ENCODE results near the gene SYPL1.

The SYPL1 gene

DNA sequence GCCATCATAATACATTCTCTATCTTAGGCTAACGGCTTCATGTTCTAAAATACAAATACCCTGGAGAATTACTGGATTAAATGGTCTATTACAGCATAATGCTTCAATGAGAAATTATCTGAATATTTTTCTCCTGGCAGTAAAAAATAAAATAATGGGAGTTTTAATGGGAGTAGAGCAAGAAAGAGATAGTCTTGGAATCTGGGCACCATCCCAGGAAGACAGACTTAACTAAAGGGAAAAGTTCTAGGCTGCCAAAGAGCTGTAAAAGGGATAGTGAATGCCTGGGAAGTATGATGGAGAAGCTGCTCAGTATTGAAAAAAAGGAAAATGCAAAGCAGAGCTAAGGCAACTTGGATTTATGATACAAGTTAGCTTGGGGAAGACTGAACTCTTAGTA lies 12.1 kb upstream of the SYPL1 start:
- TF ChIP-seq, protein P1, sequence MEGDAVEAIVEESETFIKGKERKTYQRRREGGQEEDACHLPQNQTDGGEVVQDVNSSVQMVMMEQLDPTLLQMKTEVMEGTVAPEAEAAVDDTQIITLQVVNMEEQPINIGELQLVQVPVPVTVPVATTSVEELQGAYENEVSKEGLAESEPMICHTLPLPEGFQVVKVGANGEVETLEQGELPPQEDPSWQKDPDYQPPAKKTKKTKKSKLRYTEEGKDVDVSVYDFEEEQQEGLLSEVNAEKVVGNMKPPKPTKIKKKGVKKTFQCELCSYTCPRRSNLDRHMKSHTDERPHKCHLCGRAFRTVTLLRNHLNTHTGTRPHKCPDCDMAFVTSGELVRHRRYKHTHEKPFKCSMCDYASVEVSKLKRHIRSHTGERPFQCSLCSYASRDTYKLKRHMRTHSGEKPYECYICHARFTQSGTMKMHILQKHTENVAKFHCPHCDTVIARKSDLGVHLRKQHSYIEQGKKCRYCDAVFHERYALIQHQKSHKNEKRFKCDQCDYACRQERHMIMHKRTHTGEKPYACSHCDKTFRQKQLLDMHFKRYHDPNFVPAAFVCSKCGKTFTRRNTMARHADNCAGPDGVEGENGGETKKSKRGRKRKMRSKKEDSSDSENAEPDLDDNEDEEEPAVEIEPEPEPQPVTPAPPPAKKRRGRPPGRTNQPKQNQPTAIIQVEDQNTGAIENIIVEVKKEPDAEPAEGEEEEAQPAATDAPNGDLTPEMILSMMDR (IDR thresholded peaks at IDR 0.05; ENCODE audit: low read depth, low read length, missing control alignments) = no peak
- H3K4me3 ChIP-seq (ENCODE audit: low read depth, low read length) = no peak overlapping the region
- DNase-seq (ENCODE audit: low read depth) = no peak

DNA sequence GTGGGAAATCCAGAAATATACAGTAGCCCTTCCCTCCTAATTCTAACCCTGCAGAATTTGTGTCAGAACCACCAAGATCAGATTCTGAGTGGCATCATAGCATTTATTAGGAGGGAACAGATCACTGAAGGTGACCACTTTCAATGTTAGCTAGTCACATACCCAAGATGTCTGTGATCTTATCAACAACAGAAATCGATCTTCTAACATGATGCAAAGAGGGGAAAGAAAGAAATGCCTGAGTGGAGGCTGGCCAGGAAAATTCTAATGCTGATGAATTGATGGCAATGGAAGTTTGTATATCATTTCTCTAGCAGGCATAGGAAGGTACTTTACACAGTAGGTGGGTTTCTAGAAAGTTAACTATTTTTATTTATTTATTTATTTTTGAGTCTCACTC lies 10.6 kb upstream of the SYPL1 start:
- in situ Hi-C loops (cut with HindIII; ENCODE audit: low sequenced_read_pairs) = no loop called here
- TF ChIP-seq, protein P1 (IDR thresholded peaks at IDR 0.05; ENCODE audit: low read depth, low read length, missing control alignments) = no peak
- DNase-seq (ENCODE audit: low read depth) = no peak
- no peak overlapping the region for H3K4me3 ChIP-seq (ENCODE audit: low read depth, low read length)

More for the DNA sequence above, 12.1 kb upstream of the SYPL1 start:
- in situ Hi-C loops (cut with HindIII; ENCODE audit: low sequenced_read_pairs) = no loop called here

DNA sequence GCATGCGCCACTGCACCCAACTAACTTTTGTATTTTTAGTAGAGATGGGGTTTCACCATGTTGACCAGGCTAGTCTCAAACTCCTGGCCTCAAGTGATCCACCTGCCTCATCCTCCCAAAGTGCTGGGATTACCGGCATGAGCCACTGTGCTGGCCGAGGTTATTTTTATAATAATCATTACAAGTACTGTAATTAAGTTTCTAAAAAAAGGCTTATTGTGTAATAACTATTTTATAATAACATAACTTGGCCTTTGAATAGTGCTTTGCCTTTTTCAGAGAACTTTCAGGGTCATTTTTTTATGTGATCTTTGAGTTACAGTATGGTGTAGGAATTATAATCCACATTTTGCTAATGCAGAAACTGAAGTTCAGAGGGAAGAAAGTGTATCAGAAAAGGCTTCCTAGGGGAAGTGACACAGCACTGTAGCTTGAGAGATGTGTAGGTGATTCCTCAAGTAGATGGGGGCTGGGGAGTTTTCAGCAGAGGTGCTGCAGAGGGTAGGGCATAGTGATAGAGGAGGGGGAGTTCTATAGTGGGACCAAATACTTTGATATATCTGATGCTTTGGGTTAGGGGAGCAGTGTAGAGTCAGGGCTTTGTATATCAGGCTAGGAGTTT lies 9.2 kb upstream of the SYPL1 start:
- TF ChIP-seq, protein P1 (IDR thresholded peaks at IDR 0.05; ENCODE audit: low read depth, low read length, missing control alignments) = no peak
- in situ Hi-C loops (cut with HindIII; ENCODE audit: low sequenced_read_pairs) = no loop called here
- no peak overlapping the region for H3K4me3 ChIP-seq (ENCODE audit: low read depth, low read length)
- DNase-seq (ENCODE audit: low read depth) = no peak

DNA sequence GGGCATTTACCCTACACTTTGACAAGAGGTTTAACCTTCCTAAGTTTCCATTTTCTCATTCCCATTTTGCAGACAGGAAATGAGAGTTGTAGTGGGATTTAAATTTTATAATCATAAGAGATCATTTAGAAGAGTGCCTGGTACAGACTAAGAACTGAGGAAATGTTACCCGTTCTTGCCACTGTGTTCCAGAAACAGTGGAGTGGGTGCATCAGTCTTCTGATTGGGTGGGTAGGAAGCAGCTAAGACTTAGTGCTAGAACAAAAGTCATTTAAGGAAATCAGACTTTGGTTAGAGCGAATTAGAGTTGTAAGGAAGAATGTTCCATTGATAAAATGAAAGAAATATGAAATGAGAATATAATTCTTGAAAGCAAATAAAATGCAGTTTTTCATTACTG lies 8.4 kb upstream of the SYPL1 start:
- no peak for DNase-seq (ENCODE audit: low read depth)
- TF ChIP-seq, protein P1 (IDR thresholded peaks at IDR 0.05; ENCODE audit: low read depth, low read length, missing control alignments) = no peak
- in situ Hi-C loops (cut with HindIII; ENCODE audit: low sequenced_read_pairs) = no loop called here
- no peak overlapping the region for H3K4me3 ChIP-seq (ENCODE audit: low read depth, low read length)

DNA sequence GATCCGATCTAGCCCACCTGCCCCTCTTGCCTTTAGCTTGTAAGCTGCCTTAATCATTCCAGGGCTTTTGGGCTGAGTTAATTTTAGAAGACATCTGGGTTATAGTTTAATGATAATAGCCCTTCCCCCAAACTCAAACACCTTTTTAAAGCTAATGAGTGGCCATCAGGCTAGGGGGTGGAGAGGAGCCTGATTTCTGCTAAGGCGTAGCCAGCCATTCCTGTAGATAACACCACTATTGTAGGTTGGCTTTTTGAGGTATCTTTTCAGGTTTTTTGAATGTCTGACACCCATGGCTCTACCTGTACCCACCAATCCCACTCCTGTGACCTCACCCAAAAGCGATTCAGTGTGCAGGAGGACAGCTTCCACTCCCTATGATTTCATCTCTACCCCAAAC lies 7.6 kb upstream of the SYPL1 start:
- in situ Hi-C loops (cut with HindIII; ENCODE audit: low sequenced_read_pairs) = no loop called here
- DNase-seq (ENCODE audit: low read depth) = no peak
- no peak overlapping the region for H3K4me3 ChIP-seq (ENCODE audit: low read depth, low read length)
- TF ChIP-seq, protein P1 (IDR thresholded peaks at IDR 0.05; ENCODE audit: low read depth, low read length, missing control alignments) = no peak

DNA sequence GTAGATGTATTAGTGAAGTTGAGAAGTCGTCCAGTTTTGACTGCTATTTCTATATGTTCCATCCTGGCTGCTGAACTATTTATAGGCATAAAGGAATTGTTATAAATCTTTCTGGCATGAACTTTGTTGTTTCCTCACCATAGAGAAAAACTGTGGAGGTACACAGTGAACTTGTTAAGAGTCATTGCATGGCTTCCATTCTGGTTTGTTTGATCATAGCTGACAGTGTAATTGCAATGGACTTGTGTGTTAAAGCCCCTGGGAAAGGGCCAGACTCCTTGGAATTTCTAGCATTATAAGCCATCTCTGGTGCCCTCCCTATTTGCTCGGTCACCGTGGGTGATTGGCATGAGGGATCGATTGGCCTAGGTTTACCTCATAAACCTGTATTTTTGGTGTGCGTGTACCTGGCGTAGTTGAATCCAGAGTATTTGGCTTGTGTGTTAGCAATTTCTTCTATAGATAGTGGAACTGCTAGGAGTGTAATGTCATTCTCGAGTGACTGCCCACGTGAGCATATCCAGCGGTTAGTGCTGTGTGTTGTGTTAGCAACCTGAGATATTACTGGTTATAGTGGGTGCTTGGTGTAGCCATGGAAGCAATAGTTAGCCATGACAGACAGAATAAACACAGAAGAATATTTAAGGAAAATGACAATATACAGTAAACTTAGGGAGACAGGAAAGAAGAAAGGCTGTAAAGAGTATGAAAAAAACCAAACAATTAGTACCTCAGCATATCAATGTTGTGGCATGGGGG lies 5.9 kb upstream of the SYPL1 start:
- in situ Hi-C loops (cut with HindIII; ENCODE audit: low sequenced_read_pairs) = no loop called here
- no peak for DNase-seq (ENCODE audit: low read depth)
- no peak overlapping the region for H3K4me3 ChIP-seq (ENCODE audit: low read depth, low read length)
- TF ChIP-seq, protein P1 (IDR thresholded peaks at IDR 0.05; ENCODE audit: low read depth, low read length, missing control alignments) = no peak

Measured in astrocyte of the cerebellum (primary cell).